ENCODE results near the gene GPR149. TPM values are rescaled to one million over a fixed set of nuclear protein-coding genes. Genes with fewer than 3 reads are reported as not detected.

The GPR149 gene
- total RNA-seq, 1 experiment from 2014 or later = not detected

DNA sequence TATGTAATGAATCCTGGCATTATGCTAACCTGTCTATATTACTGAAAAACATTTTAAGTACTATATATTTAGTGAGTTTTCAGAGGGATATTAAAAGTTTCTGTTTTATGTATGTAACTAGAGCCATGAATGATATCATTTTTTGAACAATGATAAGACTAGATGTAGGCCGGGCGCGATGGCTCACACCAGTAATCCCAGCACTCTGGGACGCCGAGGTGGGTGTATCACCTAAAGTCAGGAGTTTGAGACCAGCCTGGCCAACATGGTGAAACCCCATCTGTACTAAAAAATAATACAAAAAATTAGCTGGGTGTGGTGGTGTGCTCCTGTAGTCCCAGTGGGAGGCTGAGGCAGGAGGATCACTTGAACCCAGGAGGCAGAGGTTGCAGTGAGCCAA lies 139.8 kb downstream of the GPR149 start:
- Histone ChIP-seq H2BK15ac (ENCODE audit: low read depth, low read length) (no peak overlapping the region), H2BK5ac (ENCODE audit: insufficient read length, low read length) (no peak overlapping the region), H3K9ac (ENCODE audit: extremely low read depth, insufficient read length, low read length) (no peak overlapping the region), H3K27ac (ENCODE audit: insufficient read length, low read depth, low read length) (no peak overlapping the region), H4K91ac (ENCODE audit: insufficient read length, low read depth, low read length) (no peak overlapping the region), H3K9me3 (ENCODE audit: control insufficient read depth, low read depth, low read length) (no peaks in the 10 kb centered on the region), H3K56ac (ENCODE audit: insufficient read length, low read depth, low read length) (no peak overlapping the region), H3K79me2 (ENCODE audit: insufficient read depth, low read length) (no peaks in the 10 kb centered on the region), H3K23ac (ENCODE audit: insufficient read length, low read depth, low read length) (no peak overlapping the region), H4K8ac (replicated peaks; ENCODE audit: insufficient read length, low read depth, low read length) (no peak overlapping the region), H3K27me3 (ENCODE audit: insufficient read depth, low read length) (no peaks in the 10 kb centered on the region), H3K4me2 (ENCODE audit: insufficient read depth, insufficient read length, low read length) (no peak overlapping the region), H3K4ac (ENCODE audit: low read depth, low read length) (no peak overlapping the region), H2BK12ac (ENCODE audit: insufficient read length, low read depth, low read length) (no peak overlapping the region), H3K4me1 (ENCODE audit: insufficient read depth, low read length) (no peaks in the 10 kb centered on the region), H2BK120ac (ENCODE audit: low read depth, low read length, poor library complexity, severe bottlenecking) (no peak overlapping the region), H3K18ac (ENCODE audit: insufficient read length, low read depth, low read length) (no peak overlapping the region), H3T11ph (ENCODE audit: low read length) (no peak overlapping the region), H3K14ac (ENCODE audit: insufficient read depth, low read length) (no peak overlapping the region), H2BK20ac (ENCODE audit: low read depth, low read length, poor library complexity, severe bottlenecking) (no peak overlapping the region), H4K20me1 (ENCODE audit: control insufficient read depth, insufficient read depth, insufficient read length) (no peaks in the 10 kb centered on the region), H3K79me1 (ENCODE audit: insufficient read depth, low read depth, low read length, poor library complexity, severe bottlenecking) (no peaks in the 10 kb centered on the region), H2AFZ (ENCODE audit: low read length) (no peak overlapping the region), H2AK5ac (ENCODE audit: insufficient read length, low read length) (no peak overlapping the region), H4K5ac (ENCODE audit: insufficient read length, low read depth, low read length) (no peak overlapping the region), H3K23me2 (ENCODE audit: insufficient read length, low read depth, low read length, poor library complexity, severe bottlenecking) (no peaks in the 10 kb centered on the region)
- WGBS (ENCODE audit: extremely low coverage, insufficient read length, low lambda C conversion rate) = no CpG with 5 or more reads among the region's 5 CpGs
- Mint-ChIP-seq H3K27me3 (ENCODE audit: low read depth) (no peaks in the 10 kb centered on the region), H3K27ac (no peak overlapping the region), H3K4me1 (no peaks in the 10 kb centered on the region), H3K4me3 (no peak overlapping the region), H3K9me3 (no peaks in the 10 kb centered on the region), H3K36me3 (ENCODE audit: insufficient read depth in 1 of 3, low read depth in 3 of 3) (peaks cover 32 to 80% (median 77%) of the 10 kb centered on the region in 3 experiments; a peak in 6 of 7 replicates)
- no peak for TF ChIP-seq CTCF (conservative IDR thresholded peaks at IDR 0.05)
- DNase-seq = no peak

Other genes with a start within 250 kb of the GPR149 start
- 103 and 106 TPM in 2 replicates for gene DHX36, start 105.7 kb downstream of the GPR149 start, total RNA-seq (2021)